MM.1S (cell line): ENCODE measurements around the gene IL3.

Experiments used
- DNase-seq: peaks from one replicate; pipeline ENCODE4 v3.0.0-alpha.2; 2015
- H2AFZ ChIP-seq: fragments of 300-600 bp; sonication (generic); 2 replicates; pipeline ENCODE4 v1.6.0; 2016; ENCODE audit warnings: antibody characterized with exemption, low read length
- H3F3A ChIP-seq: fragments of 300-600 bp; sonication (generic); 2 replicates; pipeline ENCODE4 v1.6.1; 2016; ENCODE audit warnings: mild to moderate bottlenecking, antibody characterized with exemption, low read length, moderate library complexity, mixed read lengths; ENCODE audit not compliant: insufficient read depth
- H3K27ac ChIP-seq: fragments of 300-600 bp; sonication (generic); 2 replicates; pipeline ENCODE4 v1.5.1; 2016; ENCODE audit warnings: mild to moderate bottlenecking, low read length
- H3K27me3 ChIP-seq: fragments of 300-600 bp; sonication (generic); replicated peaks from 2 replicates; pipeline ENCODE4 v1.6.0; 2016; ENCODE audit warnings: low read length; ENCODE audit not compliant: insufficient read depth
- H3K36me3 ChIP-seq: fragments of 300-600 bp; sonication (generic); replicated peaks from 2 replicates; pipeline ENCODE4 v1.6.1; 2016; ENCODE audit warnings: mild to moderate bottlenecking, low read length, mixed read lengths; ENCODE audit not compliant: insufficient read depth
- H3K4me1 ChIP-seq: fragments of 300-600 bp; sonication (generic); 2 replicates; pipeline ENCODE4 v1.6.1; 2016; ENCODE audit warnings: low read length, mixed read lengths
- H3K4me2 ChIP-seq: fragments of 300-600 bp; sonication (generic); 2 replicates; pipeline ENCODE4 v1.6.0; 2016; ENCODE audit warnings: low read depth, low read length
- H3K4me3 ChIP-seq: fragments of 300-600 bp; sonication (generic); 2 replicates; pipeline ENCODE4 v1.5.1; 2016; ENCODE audit warnings: low read length, mixed read lengths
- H3K79me2 ChIP-seq: fragments of 300-600 bp; sonication (generic); 2 replicates; pipeline ENCODE4 v1.6.1; 2016; ENCODE audit warnings: mixed run types, low read length, mixed read lengths
- H3K9ac ChIP-seq: fragments of 300-600 bp; sonication (generic); 2 replicates; pipeline ENCODE4 v1.6.1; 2016; ENCODE audit warnings: low read length, mixed read lengths
- H3K9me2 ChIP-seq: fragments of 300-600 bp; sonication (generic); replicated peaks from 2 replicates; pipeline ENCODE4 v1.6.1; 2016; ENCODE audit warnings: mild to moderate bottlenecking, low read length, mixed read lengths; ENCODE audit not compliant: insufficient read depth
- H3K9me3 ChIP-seq: fragments of 300-600 bp; sonication (generic); replicated peaks from 2 replicates; pipeline ENCODE4 v1.6.1; 2016; ENCODE audit warnings: mild to moderate bottlenecking, low read length, mixed read lengths; ENCODE audit not compliant: insufficient read depth
- H4K20me1 ChIP-seq: fragments of 300-600 bp; sonication (generic); 2 replicates; pipeline ENCODE4 v1.6.1; 2016; ENCODE audit warnings: mild to moderate bottlenecking, low read length, moderate library complexity, mixed read lengths; ENCODE audit not compliant: insufficient read depth
- EZH2 ChIP-seq: fragments of 300-600 bp; sonication (generic); optimal IDR thresholded peaks from 2 replicates; pipeline ENCODE3; 2017; ENCODE audit warnings: low read depth, mild to moderate bottlenecking, antibody characterized with exemption, low read length, mixed read lengths
- EZH2phosphoT487 ChIP-seq: fragments of 300-600 bp; sonication (generic); IDR thresholded peaks from 2 replicates; pipeline ENCODE4 v1.6.1; 2018; ENCODE audit warnings: antibody characterized with exemption, low read length
- TF ChIP-seq, protein P1 (sequence below): fragments of 300-600 bp; sonication (generic); IDR thresholded peaks from 2 replicates; pipeline ENCODE4 v1.5.1; 2016; ENCODE audit warnings: antibody characterized with exemption, low read length, mixed read lengths

IL3 gene

GRCh38 chr5:132055441-132055807 lies 5.0 kb upstream of the IL3 start:
- H3K27ac ChIP-seq, result no peak overlapping the region
- DNase-seq, result no peak
- no peaks in the 10 kb centered on the region for H4K20me1 ChIP-seq
- no peak overlapping the region for H2AFZ ChIP-seq
- no peaks in the 10 kb centered on the region for H3K36me3 ChIP-seq
- H3F3A ChIP-seq, result no peaks in the 10 kb centered on the region
- no peaks in the 10 kb centered on the region for H3K9me3 ChIP-seq
- H3K4me3 ChIP-seq, result no peak overlapping the region
- H3K4me2 ChIP-seq, result no peak overlapping the region
- H3K9ac ChIP-seq, result no peak overlapping the region
- H3K4me1 ChIP-seq, result no peaks in the 10 kb centered on the region
- no peaks in the 10 kb centered on the region for H3K79me2 ChIP-seq
- H3K9me2 ChIP-seq, result no peaks in the 10 kb centered on the region
- TF ChIP-seq EZH2phosphoT487, result no peak
- TF ChIP-seq, protein P1, sequence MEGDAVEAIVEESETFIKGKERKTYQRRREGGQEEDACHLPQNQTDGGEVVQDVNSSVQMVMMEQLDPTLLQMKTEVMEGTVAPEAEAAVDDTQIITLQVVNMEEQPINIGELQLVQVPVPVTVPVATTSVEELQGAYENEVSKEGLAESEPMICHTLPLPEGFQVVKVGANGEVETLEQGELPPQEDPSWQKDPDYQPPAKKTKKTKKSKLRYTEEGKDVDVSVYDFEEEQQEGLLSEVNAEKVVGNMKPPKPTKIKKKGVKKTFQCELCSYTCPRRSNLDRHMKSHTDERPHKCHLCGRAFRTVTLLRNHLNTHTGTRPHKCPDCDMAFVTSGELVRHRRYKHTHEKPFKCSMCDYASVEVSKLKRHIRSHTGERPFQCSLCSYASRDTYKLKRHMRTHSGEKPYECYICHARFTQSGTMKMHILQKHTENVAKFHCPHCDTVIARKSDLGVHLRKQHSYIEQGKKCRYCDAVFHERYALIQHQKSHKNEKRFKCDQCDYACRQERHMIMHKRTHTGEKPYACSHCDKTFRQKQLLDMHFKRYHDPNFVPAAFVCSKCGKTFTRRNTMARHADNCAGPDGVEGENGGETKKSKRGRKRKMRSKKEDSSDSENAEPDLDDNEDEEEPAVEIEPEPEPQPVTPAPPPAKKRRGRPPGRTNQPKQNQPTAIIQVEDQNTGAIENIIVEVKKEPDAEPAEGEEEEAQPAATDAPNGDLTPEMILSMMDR, result no peak
- TF ChIP-seq EZH2, result no peak
- no peaks in the 10 kb centered on the region; the same call in 1 of the 2 replicates for H3K27me3 ChIP-seq

- no peaks in the 10 kb centered on the region; the same call in 1 of the 2 replicates for H3K27me3 ChIP-seq
- no peaks in the 10 kb centered on the region for H3K79me2 ChIP-seq
- no peaks in the 10 kb centered on the region for H3K9me3 ChIP-seq
- no peaks in the 10 kb centered on the region for H3F3A ChIP-seq
- no peak for DNase-seq
- H3K27ac ChIP-seq, result no peak overlapping the region
- H3K4me2 ChIP-seq, result no peak overlapping the region
- H3K9me2 ChIP-seq, result no peaks in the 10 kb centered on the region
- H3K9ac ChIP-seq, result no peak overlapping the region
- H2AFZ ChIP-seq, result no peak overlapping the region
- H3K4me1 ChIP-seq, result no peaks in the 10 kb centered on the region
- H4K20me1 ChIP-seq, result no peaks in the 10 kb centered on the region
- TF ChIP-seq EZH2 (no peak), EZH2phosphoT487 (no peak)
- TF ChIP-seq, protein P1, result no peak
- H3K4me3 ChIP-seq, result no peak overlapping the region
- no peaks in the 10 kb centered on the region for H3K36me3 ChIP-seq
These were observed 4.4 kb upstream of the IL3 start for GRCh38 chr5:132055808-132056609.

DNA sequence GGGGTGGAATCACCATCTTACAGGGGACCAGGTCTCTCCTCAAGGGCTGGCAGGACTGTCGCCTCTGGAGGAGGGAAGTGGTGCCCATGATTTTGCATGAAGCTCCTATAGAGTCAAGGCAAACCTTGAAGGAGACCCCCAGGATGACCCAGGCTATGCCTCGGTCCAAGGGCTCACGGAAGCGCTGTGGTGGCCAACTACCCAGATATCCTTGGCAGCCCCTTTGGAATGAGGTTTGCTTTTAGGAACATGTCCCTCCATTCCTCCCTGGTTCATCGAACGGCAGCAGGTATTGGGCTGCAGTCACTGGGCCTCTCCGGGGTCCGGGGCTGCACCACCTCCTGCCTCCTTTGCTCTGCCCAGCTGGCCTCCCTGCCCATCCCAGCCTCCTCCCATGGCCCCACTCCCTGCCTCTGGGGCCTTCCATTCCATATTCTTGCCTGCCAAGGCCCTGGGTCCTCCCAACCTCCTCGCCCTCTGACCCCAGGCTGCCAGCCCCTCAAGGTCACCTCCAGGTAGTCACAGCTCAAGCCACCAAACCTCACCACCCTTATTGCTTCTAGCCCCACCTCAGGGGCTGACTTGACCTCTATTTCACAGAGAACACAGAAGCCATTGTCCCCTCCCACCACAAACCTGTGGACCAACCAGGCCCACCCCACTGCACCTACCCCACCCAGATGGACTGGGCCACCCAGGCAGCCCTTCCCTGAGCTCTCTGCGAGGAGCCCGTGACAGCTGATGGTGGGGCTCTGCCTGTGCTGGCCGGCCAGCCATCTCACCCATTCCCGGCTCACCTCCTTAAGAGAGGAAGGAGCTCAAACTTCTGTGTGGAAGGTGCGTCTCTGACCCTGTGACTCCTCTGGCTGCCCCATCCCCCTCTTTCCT lies 3.6 kb upstream of the IL3 start:
- no peaks in the 10 kb centered on the region for H3F3A ChIP-seq
- H3K9me2 ChIP-seq, result no peaks in the 10 kb centered on the region
- H3K27me3 ChIP-seq, result no peaks in the 10 kb centered on the region; the same call in 1 of the 2 replicates
- H3K9ac ChIP-seq, result no peak overlapping the region
- H3K4me1 ChIP-seq, result no peaks in the 10 kb centered on the region
- no peak overlapping the region for H2AFZ ChIP-seq
- H3K4me2 ChIP-seq, result no peak overlapping the region
- no peaks in the 10 kb centered on the region for H4K20me1 ChIP-seq
- TF ChIP-seq EZH2phosphoT487 (no peak), EZH2 (no peak)
- no peak overlapping the region for H3K4me3 ChIP-seq
- DNase-seq, result no peak
- no peaks in the 10 kb centered on the region for H3K79me2 ChIP-seq
- H3K27ac ChIP-seq, result no peak overlapping the region
- no peaks in the 10 kb centered on the region for H3K9me3 ChIP-seq
- no peaks in the 10 kb centered on the region for H3K36me3 ChIP-seq
